Measurements from ENCODE around the gene MAML3. TPM values are rescaled to one million over a fixed set of nuclear protein-coding genes. Genes with fewer than 3 reads are reported as not detected.
A peak's percentile ranks its signal among the peaks of the same experiment; 100 is the strongest.

Gene MAML3
- total RNA-seq, 1 donor from 2014 or later: 0.79 TPM

DNA sequence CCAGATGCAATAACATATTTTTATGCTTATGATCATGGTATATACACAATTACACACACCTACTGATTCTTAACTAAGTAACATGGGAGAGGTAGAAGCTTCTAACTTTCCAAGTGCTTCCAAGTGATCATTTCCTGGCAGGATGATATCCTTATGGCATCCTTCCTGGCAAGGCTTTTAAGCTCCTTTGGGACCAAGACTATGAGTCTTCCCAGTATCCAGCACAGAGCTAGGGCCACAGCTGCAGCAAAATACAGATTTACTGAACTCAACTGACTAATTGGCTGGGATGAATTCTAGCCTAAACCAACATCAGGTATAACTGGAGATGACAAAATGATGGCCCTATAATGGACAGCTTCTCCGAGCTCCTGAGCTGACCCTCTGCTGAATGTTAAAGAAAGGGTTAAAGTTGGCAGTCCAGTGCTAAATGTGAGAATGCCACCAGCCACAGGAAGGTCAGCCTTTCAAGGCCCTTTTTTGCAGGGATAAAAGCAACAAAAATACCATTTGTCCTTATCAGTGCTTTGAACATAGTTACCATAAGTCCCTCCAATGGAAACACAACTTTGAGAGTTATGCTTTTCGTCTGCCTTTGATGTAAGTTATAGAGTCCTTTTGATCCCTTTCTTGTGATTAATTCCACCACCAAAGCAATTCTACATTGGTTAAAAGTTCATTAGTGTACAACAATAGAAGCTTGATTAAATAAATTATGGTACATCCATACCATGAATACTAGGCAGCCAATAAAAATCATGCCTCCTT, 415.0 kb downstream of the MAML3 start:
- TF ChIP-seq, protein P1, sequence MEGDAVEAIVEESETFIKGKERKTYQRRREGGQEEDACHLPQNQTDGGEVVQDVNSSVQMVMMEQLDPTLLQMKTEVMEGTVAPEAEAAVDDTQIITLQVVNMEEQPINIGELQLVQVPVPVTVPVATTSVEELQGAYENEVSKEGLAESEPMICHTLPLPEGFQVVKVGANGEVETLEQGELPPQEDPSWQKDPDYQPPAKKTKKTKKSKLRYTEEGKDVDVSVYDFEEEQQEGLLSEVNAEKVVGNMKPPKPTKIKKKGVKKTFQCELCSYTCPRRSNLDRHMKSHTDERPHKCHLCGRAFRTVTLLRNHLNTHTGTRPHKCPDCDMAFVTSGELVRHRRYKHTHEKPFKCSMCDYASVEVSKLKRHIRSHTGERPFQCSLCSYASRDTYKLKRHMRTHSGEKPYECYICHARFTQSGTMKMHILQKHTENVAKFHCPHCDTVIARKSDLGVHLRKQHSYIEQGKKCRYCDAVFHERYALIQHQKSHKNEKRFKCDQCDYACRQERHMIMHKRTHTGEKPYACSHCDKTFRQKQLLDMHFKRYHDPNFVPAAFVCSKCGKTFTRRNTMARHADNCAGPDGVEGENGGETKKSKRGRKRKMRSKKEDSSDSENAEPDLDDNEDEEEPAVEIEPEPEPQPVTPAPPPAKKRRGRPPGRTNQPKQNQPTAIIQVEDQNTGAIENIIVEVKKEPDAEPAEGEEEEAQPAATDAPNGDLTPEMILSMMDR (IDR thresholded peaks at IDR 0.05; ENCODE audit: insufficient read depth, low read length, severe bottlenecking): no peak
- FAIRE-seq (no peak), DNase-seq (ENCODE audit: low read depth) (no peak)
- Histone ChIP-seq H3K27me3 (ENCODE audit: control insufficient read depth, insufficient read depth, low read length) (no peaks in the 10 kb centered on the region), H3K36me3 (ENCODE audit: control insufficient read depth, insufficient read depth, low read length) (no peaks in the 10 kb centered on the region), H3K4me3 (ENCODE audit: low read depth, low read length) (no peak overlapping the region)

DNA sequence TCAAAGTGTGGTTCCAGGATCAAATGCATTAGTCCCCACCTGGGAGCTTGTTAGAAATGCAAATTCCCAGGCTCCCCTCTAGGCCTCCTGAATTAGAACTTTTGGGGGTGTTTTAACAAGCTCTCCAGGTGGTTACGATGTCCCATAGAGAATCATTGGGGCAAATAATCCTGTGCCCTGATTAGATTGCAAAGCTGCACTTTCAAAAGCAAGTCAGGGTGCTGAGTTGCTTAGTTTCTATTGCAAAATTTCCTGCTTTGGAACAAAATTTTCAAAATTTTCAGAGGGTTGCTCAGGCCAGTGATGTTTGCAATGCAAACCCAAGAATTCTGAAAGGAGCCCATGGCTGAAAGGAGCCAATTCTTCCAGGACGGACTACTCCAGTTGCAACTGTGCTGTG, 417.3 kb downstream of the MAML3 start:
- DNase-seq (ENCODE audit: low read depth): no peak
- FAIRE-seq: no peak
- Histone ChIP-seq H3K36me3 (ENCODE audit: control insufficient read depth, insufficient read depth, low read length) (no peaks in the 10 kb centered on the region), H3K4me3 (ENCODE audit: low read depth, low read length) (no peak overlapping the region), H3K27me3 (ENCODE audit: control insufficient read depth, insufficient read depth, low read length) (no peaks in the 10 kb centered on the region)
- TF ChIP-seq, protein P1 (IDR thresholded peaks at IDR 0.05; ENCODE audit: insufficient read depth, low read length, severe bottlenecking): no peak

DNA sequence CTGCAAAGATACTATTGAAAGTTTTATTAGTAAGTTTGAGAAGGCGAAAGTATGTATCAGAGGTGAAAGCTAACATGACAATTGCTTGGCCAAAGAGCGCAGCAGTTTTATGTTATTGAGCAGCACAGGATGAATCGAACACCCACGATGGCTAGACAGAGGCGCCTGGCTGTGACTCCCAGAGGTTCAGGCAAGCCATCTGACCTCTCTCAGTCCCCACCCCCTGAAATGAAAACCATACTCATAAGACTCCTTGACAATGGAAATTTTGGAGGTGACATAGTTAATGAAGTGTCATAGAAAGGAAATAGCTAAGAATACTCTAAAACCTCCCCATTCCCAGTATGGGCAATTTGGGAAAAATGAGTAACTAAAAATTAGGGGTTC, 417.7 kb downstream of the MAML3 start:
- H3K36me3 ChIP-seq (ENCODE audit: control insufficient read depth, insufficient read depth, low read length): no peaks in the 10 kb centered on the region
- TF ChIP-seq, protein P1 (IDR thresholded peaks at IDR 0.05; ENCODE audit: insufficient read depth, low read length, severe bottlenecking): no peak
- no peak for FAIRE-seq
- DNase-seq (ENCODE audit: low read depth): no peak
- H3K4me3 ChIP-seq (ENCODE audit: low read depth, low read length): no peak overlapping the region
- no peaks in the 10 kb centered on the region for H3K27me3 ChIP-seq (ENCODE audit: control insufficient read depth, insufficient read depth, low read length)

DNA sequence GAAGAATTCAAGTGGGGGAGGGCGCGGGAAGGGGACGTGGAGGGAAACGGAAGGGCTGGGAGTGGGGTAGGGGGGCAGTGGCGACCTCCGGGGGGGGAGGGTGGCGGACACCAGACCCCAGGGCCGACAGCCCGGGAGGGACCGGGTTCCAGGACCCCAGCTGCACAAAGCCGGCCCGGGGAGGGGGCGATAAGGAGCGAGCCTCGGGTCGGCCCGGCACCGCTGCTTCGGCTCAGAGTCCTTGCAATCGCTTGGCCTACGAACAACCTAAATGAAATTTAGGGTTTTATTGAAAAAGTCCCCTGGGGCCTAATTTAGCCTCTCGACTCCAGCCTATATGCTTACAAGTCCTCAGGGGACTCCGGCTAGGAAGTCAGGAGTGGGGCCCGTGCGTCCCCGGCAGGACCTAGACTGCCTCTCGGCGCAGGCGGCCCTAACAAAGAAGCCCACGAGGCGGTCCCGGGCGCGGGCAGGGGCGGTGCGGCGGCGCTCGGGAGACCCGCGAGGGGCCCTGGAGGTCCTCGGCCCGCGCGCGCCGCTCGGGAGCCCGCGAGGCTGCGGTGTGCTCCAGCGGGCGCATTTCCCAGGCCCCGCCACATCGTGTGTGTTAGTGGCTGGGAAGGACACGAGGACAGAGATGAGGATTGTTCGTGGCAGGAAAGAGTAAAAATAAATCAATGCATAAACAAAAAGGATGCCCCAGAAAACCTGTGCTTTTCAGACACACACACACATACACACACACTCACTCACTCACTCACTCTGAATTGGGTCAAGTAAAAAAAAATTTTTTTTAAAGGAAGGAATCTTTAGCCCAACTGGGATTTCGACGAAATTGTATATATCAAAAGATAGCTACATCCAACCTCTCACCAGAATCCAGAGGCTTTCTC, 418.4 kb downstream of the MAML3 start:
- TF ChIP-seq, protein P1 (IDR thresholded peaks at IDR 0.05; ENCODE audit: insufficient read depth, low read length, severe bottlenecking): no peak
- DNase-seq (ENCODE audit: low read depth) (no peak), FAIRE-seq (no peak)
- H3K27me3 ChIP-seq (ENCODE audit: control insufficient read depth, insufficient read depth, low read length): no peaks in the 10 kb centered on the region
- H3K4me3 ChIP-seq (ENCODE audit: low read depth, low read length): peak overlapping the region; percentile 30
- H3K36me3 ChIP-seq (ENCODE audit: control insufficient read depth, insufficient read depth, low read length): no peaks in the 10 kb centered on the region

DNA sequence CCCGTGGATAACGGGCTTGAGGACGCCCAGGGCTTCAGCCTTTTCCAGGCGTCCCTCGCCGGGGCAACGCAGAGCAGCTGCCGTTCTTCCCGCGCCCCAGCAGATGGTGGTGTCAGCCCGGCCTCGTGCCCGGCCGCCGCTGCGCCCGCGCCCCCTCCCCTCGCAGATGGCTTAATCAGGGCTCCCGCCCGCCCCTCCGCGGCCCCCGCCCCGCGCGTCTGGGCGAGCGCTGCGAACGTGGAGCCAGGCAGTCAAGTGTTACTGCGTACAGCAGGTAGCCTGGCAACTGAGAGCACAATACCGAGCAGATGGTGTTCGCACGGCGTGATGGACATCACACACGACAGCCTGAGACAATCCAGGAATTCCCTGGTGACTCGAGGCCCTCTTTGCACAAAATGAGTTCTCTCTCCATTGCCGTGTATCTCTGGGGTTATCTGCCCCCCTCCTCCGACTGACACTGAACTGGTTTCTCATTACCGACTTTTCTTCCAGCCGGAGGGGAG, 419.1 kb downstream of the MAML3 start:
- TF ChIP-seq, protein P1 (IDR thresholded peaks at IDR 0.05; ENCODE audit: insufficient read depth, low read length, severe bottlenecking): peak; percentile 81
- Histone ChIP-seq H3K4me3 (ENCODE audit: low read depth, low read length) (peak overlapping the region; percentile 30), H3K36me3 (ENCODE audit: control insufficient read depth, insufficient read depth, low read length) (no peaks in the 10 kb centered on the region), H3K27me3 (ENCODE audit: control insufficient read depth, insufficient read depth, low read length) (no peaks in the 10 kb centered on the region)
- no peak for FAIRE-seq
- peak; percentile 48 for DNase-seq (ENCODE audit: low read depth)

All from bronchial epithelial cell (primary cell).